Superior temporal gyrus (tissue), 1 donor: ENCODE results near the gene PDCD11.
A peak's percentile ranks its signal among the peaks of the same experiment; 100 is the strongest.
"Not testable (repeated sequence)": the region's sequence is repeated elsewhere in the genome, so short reads cannot be mapped to it uniquely, and the experiment has no call there.

Experiments
- DNase-seq: peaks from one replicate; pipeline ENCODE4 v3.0.0-alpha.2; 2016; ENCODE audit errors: extremely low spot score

The PDCD11 gene

GRCh38 chr10:103396067-103396788 lies at the start of gene PDCD11, which contains the start of gene ATP5MK:
Gene PDCD11 (plus strand): TSS chr10:103396626. CDS start chr10:103398427, 1,801 bp downstream.
Gene ATP5MK (minus strand): TSS chr10:103396475. CDS start chr10:103392457, 4,018 bp downstream.
- DNase-seq: peak; percentile 99

GRCh38 chr10:103350175-103350516 lies 46.3 kb upstream of the PDCD11 start:
- DNase-seq: no peak

- DNase-seq: peak; percentile 79
These were observed 45.7 kb upstream of the PDCD11 start, which contains the start of gene PCGF6 for GRCh38 chr10:103350517-103351260. Gene PCGF6 (minus strand): TSS chr10:103351140. CDS start chr10:103351066, 74 bp downstream.

GRCh38 chr10:103353281-103353680 lies 43.1 kb upstream of the PDCD11 start:
- DNase-seq: no peak

- not testable (repeated sequence) for DNase-seq
These were observed 41.9 kb upstream of the PDCD11 start for GRCh38 chr10:103354567-103354966.

GRCh38 chr10:103355906-103356599 lies 40.4 kb upstream of the PDCD11 start:
- DNase-seq: no peak

- DNase-seq: not testable (repeated sequence)
These were observed 36.9 kb upstream of the PDCD11 start for GRCh38 chr10:103359493-103359892.

- not testable (repeated sequence) for DNase-seq
These were observed 35.6 kb upstream of the PDCD11 start for GRCh38 chr10:103360791-103361190.

GRCh38 chr10:103367379-103367781 lies 29.0 kb upstream of the PDCD11 start:
- no peak for DNase-seq

- peak; percentile 98 for DNase-seq
These were observed 28.5 kb upstream of the PDCD11 start, which contains the start of gene TAF5 for GRCh38 chr10:103367782-103368518. Gene TAF5 (plus strand): TSS chr10:103367976. CDS start chr10:103367990, 14 bp downstream.

- DNase-seq: no peak
These were observed 22.9 kb upstream of the PDCD11 start for GRCh38 chr10:103373544-103373943.

- DNase-seq: no peak
These were observed 22.2 kb upstream of the PDCD11 start for GRCh38 chr10:103374263-103374662.

GRCh38 chr10:103382769-103383168 lies 13.7 kb upstream of the PDCD11 start:
- DNase-seq: no peak

- no peak for DNase-seq
These were observed 2.2 kb upstream of the PDCD11 start for GRCh38 chr10:103394180-103394579.

- no peak for DNase-seq
These were observed 716 bp upstream of the PDCD11 start for GRCh38 chr10:103395754-103396066.

GRCh38 chr10:103396789-103397087 lies 312 bp downstream of the PDCD11 start:
- DNase-seq: no peak

GRCh38 chr10:103397191-103397825 lies 882 bp downstream of the PDCD11 start:
- DNase-seq: no peak

- DNase-seq: no peak
These were observed 17.1 kb downstream of the PDCD11 start for GRCh38 chr10:103413564-103413963.

GRCh38 chr10:103415581-103415980 lies 19.2 kb downstream of the PDCD11 start:
- DNase-seq: no peak

- peak; percentile 86 for DNase-seq
These were observed 20.2 kb downstream of the PDCD11 start for GRCh38 chr10:103416436-103417147.

GRCh38 chr10:103417148-103417469 lies 20.7 kb downstream of the PDCD11 start:
- DNase-seq: not testable (repeated sequence)
